A673 (cell line): ENCODE measurements around the gene VN1R4. TPM values are rescaled to one million over a fixed set of nuclear protein-coding genes. Genes with fewer than 3 reads are reported as not detected.
"Not testable (repeated sequence)": the region's sequence is repeated elsewhere in the genome, so short reads cannot be mapped to it uniquely, and the experiment has no call there.

Experiments
- Bru-seq: library from RNA; stranded (reverse); fragments of 400-500 nt; gene quantifications from one replicate; lab custom pipeline; 2021; lab: Mats Ljungman, UMichigan
- BruChase-seq, 2 experiments: library from RNA; stranded (reverse); fragments of 400-500 nt; gene quantifications; one replicate each; lab custom pipeline; 2021; lab: Mats Ljungman, UMichigan
- BruUV-seq: library from RNA; stranded (reverse); fragments of 400-500 nt; replicated peaks from 2 replicates; lab custom pipeline; 2021; lab: Mats Ljungman, UMichigan
- CTCF ChIA-PET: fragments of 300-600 bp; sonication (Branson Sonifier 250); formaldehyde crosslinking; loops from one replicate; lab custom pipeline; 2022; ENCODE audit warnings: antibody characterized with exemption; lab: Charles Lee
- POLR2A ChIA-PET: fragments of 300-600 bp; sonication (Branson Sonifier 250); formaldehyde crosslinking; loops from one replicate; lab custom pipeline; 2022; ENCODE audit warnings: antibody characterized with exemption; ENCODE audit not compliant: low non-redundant PET; lab: Charles Lee
- DNase-seq: peaks from one replicate; pipeline ENCODE4 v3.0.0-alpha.2; 2015; ENCODE audit warnings: low spot score
- H3K27ac ChIP-seq: fragments of 200-600 bp; sonication (generic); 2 replicates; pipeline ENCODE4 v1.5.1; 2016; ENCODE audit warnings: mixed run types, low read depth, mild to moderate bottlenecking, mixed read lengths, antibody characterized with exemption, low read length; ENCODE audit not compliant: poor library complexity, severe bottlenecking
- H3K27me3 ChIP-seq: fragments of 200-600 bp; sonication (generic); replicated peaks from 2 replicates; pipeline ENCODE4 v1.6.1; 2017; ENCODE audit warnings: mixed run types, low read depth, mild to moderate bottlenecking, mixed read lengths, antibody characterized with exemption, low read length; ENCODE audit not compliant: insufficient read depth, poor library complexity
- H3K36me3 ChIP-seq: fragments of 200-600 bp; sonication (generic); 2 replicates; pipeline ENCODE4 v1.6.1; 2016; ENCODE audit warnings: mixed run types, mild to moderate bottlenecking, mixed read lengths, antibody characterized with exemption, low read length; ENCODE audit not compliant: insufficient read depth, poor library complexity, severe bottlenecking
- H3K4me1 ChIP-seq: fragments of 200-600 bp; sonication (generic); 2 replicates; pipeline ENCODE4 v1.6.1; 2017; ENCODE audit warnings: mixed run types, mild to moderate bottlenecking, mixed read lengths, antibody characterized with exemption, low read length; ENCODE audit not compliant: insufficient read depth, poor library complexity, severe bottlenecking
- H3K4me3 ChIP-seq: fragments of 200-600 bp; sonication (generic); 2 replicates; pipeline ENCODE4 v1.5.1; 2016; ENCODE audit warnings: low read depth, mixed run types, mild to moderate bottlenecking, mixed read lengths, low read length; ENCODE audit not compliant: poor library complexity, severe bottlenecking
- H3K9me3 ChIP-seq: fragments of 200-600 bp; sonication (generic); 2 replicates; pipeline ENCODE4 v1.6.1; 2016; ENCODE audit warnings: mixed run types, low read depth, mild to moderate bottlenecking, mixed read lengths, antibody characterized with exemption, low read length; ENCODE audit not compliant: poor library complexity, severe bottlenecking
- EZH2 ChIP-seq: fragments of 200-600 bp; sonication (generic); IDR thresholded peaks from 2 replicates; pipeline ENCODE4 v1.6.1; 2017; ENCODE audit warnings: borderline replicate concordance, low read depth, mild to moderate bottlenecking, mixed read lengths, antibody characterized with exemption, low read length; ENCODE audit not compliant: poor library complexity, severe bottlenecking
- intact Hi-C: fragments of 100-400 bp; cut with micrococcal nuclease; formaldehyde crosslinking; loops from one replicate; pipeline ENCODE4 v1.10.0; 2022; ENCODE audit not compliant: unreplicated experiment
- long read RNA-seq: library from polyadenylated mRNA; stranded (forward); transcript quantifications from one replicate; pipeline ENCODE4 v2.0.0, GENCODE V29; 2022
- total RNA-seq: library from RNA; stranded (reverse); gene quantifications from 2 replicates; pipeline ENCODE4 v1.2.3, GENCODE V29; 2021
- TF ChIP-seq, protein P1 (sequence below): fragments of 300-800, 200-600 bp; sonication (generic); conservative IDR thresholded peaks from 2 replicates; pipeline ENCODE4 v1.5.1; 2017; ENCODE audit warnings: low read depth, mild to moderate bottlenecking, antibody characterized with exemption, low read length, moderate library complexity, mixed read lengths

The VN1R4 gene, protein sequence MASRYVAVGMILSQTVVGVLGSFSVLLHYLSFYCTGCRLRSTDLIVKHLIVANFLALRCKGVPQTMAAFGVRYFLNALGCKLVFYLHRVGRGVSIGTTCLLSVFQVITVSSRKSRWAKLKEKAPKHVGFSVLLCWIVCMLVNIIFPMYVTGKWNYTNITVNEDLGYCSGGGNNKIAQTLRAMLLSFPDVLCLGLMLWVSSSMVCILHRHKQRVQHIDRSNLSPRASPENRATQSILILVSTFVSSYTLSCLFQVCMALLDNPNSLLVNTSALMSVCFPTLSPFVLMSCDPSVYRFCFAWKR
- total RNA-seq (not detected in 2 replicates), Bru-seq, nascent RNA (not detected), BruChase-seq, experiment 1, labeled RNA remaining after a 2-hour chase (not detected), BruChase-seq, experiment 2, labeled RNA remaining after a 6-hour chase (not detected)
- long read RNA-seq = 0 reads

DNA sequence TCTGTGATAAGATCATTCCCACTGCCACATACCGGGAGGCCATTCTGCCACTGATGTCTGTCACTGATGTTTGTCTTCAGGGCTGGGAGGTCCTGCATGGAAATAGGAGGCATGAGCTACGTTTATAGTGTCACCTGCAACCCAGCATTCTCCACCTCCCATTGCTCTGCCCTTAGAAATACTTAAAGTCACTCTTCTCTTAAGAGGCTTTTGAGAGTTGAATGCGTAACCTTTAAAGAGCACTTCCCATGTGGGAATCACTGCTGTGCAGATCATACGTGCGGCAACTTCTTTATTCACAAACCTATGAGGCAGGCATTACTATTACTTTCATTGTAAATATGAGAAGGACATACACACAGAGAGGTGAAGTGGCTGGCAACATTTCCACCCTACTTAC, at the start of gene VN1R4:
VN1R4 (minus strand) TSS at position 101 of the 400 bp plus-strand sequence; CDS start at position 43, 58 bp downstream.
- H3K4me3 ChIP-seq, POLR2A ChIA-PET, intact Hi-C loops, H3K4me1 ChIP-seq, DNase-seq, H3K9me3 ChIP-seq, CTCF ChIA-PET, H3K36me3 ChIP-seq, H3K27me3 ChIP-seq, H3K27ac ChIP-seq, BruUV-seq: not testable (repeated sequence)

DNA sequence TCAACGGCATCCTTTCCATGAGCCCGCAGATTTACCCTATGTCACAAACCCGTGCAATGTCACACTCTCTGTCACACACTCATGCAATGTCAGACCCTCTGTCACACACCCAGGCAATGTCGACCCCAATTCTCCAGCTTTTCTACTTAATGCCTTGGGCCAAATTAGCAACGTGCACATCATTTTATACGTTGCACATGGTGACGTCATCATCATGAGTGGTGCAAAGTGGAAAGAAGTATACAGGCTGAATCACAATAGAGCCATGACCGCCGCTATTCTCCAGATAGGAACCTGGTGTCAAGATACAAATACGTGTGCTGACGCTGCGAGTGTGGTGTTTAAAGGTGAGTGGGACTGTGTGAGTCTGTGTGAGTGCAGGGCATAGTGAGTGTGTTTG, 44.4 kb upstream of the VN1R4 start:
- intact Hi-C loops = no loop called here
- Histone ChIP-seq H3K27me3 (no peaks in the 10 kb centered on the region), H3K27ac (no peak overlapping the region), H3K9me3 (no peaks in the 10 kb centered on the region), H3K4me1 (no peaks in the 10 kb centered on the region), H3K4me3 (no peak overlapping the region), H3K36me3 (no peaks in the 10 kb centered on the region)
- no peak for DNase-seq
- POLR2A ChIA-PET = no interaction called here
- TF ChIP-seq, protein P1, sequence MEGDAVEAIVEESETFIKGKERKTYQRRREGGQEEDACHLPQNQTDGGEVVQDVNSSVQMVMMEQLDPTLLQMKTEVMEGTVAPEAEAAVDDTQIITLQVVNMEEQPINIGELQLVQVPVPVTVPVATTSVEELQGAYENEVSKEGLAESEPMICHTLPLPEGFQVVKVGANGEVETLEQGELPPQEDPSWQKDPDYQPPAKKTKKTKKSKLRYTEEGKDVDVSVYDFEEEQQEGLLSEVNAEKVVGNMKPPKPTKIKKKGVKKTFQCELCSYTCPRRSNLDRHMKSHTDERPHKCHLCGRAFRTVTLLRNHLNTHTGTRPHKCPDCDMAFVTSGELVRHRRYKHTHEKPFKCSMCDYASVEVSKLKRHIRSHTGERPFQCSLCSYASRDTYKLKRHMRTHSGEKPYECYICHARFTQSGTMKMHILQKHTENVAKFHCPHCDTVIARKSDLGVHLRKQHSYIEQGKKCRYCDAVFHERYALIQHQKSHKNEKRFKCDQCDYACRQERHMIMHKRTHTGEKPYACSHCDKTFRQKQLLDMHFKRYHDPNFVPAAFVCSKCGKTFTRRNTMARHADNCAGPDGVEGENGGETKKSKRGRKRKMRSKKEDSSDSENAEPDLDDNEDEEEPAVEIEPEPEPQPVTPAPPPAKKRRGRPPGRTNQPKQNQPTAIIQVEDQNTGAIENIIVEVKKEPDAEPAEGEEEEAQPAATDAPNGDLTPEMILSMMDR = no peak
- no peak for TF ChIP-seq EZH2
- BruUV-seq = no TSS peak
- CTCF ChIA-PET = no interaction called here

DNA sequence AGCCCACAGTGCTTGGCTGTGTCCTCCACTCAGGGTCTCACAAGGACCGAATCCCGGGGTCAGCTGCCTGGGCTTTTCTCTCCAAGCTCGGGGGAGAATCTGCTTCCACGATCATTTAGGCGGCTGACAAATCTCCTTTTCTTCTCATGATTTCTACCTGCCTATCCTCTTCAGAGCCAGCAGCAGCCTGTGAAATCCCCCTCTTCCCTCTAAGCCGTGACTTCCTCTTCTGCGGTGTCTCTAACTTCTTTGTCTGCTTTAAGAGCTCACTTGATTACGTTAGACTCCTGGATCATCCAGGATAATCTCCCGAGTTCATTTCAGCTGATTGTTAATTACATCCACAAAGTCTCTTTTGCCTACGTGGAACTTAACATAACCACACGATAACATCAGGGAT, 43.5 kb upstream of the VN1R4 start:
- DNase-seq = no peak
- H3K4me1 ChIP-seq = no peaks in the 10 kb centered on the region
- no peaks in the 10 kb centered on the region for H3K9me3 ChIP-seq
- no peaks in the 10 kb centered on the region for H3K27me3 ChIP-seq
- intact Hi-C loops = no loop called here
- H3K36me3 ChIP-seq = no peaks in the 10 kb centered on the region
- no peak overlapping the region for H3K4me3 ChIP-seq
- BruUV-seq = no TSS peak
- TF ChIP-seq EZH2 = no peak
- TF ChIP-seq, protein P1 = no peak
- POLR2A ChIA-PET = no interaction called here
- CTCF ChIA-PET = interaction anchor here (0.6 kb wide), 1 partner anchor 1055 kb away, joined by 8 read pairs; no protein-coding TSS in a partner anchor
- H3K27ac ChIP-seq = no peak overlapping the region
